ENCODE results near the gene BRF1. TPM values are rescaled to one million over a fixed set of nuclear protein-coding genes. Genes with fewer than 3 reads are reported as not detected.
A peak's percentile ranks its signal among the peaks of the same experiment; 100 is the strongest.

The BRF1 gene
- total RNA-seq, 2 donors from 2014 or later, result 31.3 to 34.5 TPM

DNA sequence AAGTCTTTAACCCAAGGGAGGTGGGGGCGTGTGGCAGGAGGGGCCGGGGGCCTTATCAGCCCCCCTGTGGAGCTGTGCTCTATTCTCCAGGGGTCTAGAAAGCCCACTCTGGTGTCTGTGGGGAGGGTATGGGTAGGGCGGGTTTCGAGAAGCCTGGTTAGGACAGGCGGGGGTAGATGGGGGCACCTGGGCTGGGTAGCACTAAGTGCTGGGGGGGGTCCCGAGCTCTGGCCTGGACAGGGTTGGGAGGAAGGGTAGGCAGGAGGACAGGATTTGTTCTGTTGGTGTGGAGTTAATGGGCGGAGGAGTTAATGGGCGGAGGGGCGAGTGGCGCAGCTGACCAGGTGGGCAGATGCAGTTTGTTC lies 15.8 kb upstream of the BRF1 start:
- no peak for DNase-seq

DNA sequence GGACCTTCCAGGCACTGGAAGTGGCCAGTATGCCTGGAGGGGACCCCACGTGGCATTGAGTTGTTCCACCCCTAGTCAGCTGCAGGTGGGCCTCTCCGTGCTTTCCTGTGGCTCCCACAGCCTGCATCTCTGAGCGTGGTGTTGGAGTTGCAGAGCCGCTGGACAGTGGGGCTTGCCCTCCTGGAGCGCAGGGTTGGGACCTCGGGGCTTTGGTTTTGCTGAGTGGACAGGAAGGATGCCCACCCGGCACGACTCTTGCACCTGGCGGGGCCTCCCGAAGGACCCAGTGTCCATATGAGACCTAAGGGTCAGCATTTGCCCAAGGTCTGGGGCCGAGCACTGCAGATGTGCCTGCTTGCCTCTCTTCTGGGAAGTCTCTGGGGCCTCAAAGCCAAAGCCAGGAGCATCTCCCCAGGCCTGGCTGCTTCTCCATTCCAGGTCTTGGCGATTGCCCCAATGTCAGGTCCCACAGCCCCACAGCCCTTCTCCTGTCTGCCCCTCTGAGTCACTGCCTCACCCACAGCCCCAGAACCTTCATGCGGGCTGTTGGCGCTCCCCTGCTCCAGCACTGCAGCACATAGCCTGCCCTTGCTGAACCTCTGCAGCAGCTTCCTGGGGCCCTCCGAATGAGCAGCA lies 15.3 kb upstream of the BRF1 start:
- H3K27ac Mint-ChIP-seq, result no peak overlapping the region
- DNase-seq, result no peak
- no peaks in the 10 kb centered on the region for H3K9me3 Mint-ChIP-seq

More for the DNA sequence above, 15.8 kb upstream of the BRF1 start:
- Mint-ChIP-seq H3K9me3 (no peaks in the 10 kb centered on the region), H3K27me3 (ENCODE audit: low read depth) (no peaks in the 10 kb centered on the region), H3K4me1 (ENCODE audit: low read depth) (peaks cover 43% of the 10 kb centered on the region), H3K4me3 (peak overlapping the region; percentile 93 to 95), H3K36me3 (ENCODE audit: insufficient read depth in 2 of 2) (no peaks in the 10 kb centered on the region), H3K27ac (no peak overlapping the region)
- no peak for ATAC-seq (replicated peaks in 1 of 2)

DNA sequence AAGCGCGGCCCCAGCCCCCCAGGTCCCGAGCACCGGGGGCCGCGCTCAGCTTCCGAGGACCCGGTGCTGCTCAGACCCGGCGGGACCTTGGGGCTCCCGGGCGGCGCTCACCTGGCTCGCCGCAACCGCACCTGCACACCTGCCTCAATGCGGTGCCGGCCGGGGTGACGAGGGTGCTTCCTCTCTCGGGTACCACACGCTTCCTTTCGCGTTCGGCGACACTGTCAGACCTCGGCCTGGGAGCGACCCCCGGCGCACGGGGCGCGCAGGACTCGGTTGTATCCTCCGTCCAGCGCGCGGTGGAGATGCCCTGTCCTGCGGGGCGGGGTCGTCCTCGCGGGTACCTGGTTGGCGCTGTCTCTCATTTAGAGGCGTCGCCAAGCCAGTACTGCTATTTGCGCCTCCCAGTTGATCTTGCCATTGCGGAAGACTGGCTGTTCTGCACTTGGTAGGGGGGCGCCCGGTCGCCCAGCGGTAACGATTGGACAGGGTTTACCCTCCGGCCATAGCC lies 14.5 kb upstream of the BRF1 start:
- ATAC-seq (replicated peaks in 1 of 2), result peak; percentile 7 to 16
- Mint-ChIP-seq H3K27me3 (ENCODE audit: low read depth) (no peaks in the 10 kb centered on the region), H3K4me1 (ENCODE audit: low read depth) (peaks cover 43% of the 10 kb centered on the region), H3K9me3 (no peaks in the 10 kb centered on the region), H3K27ac (peak overlapping the region; percentile 77), H3K4me3 (peak overlapping the region; percentile 93 to 95), H3K36me3 (ENCODE audit: insufficient read depth in 2 of 2) (no peaks in the 10 kb centered on the region)
- peak; percentile 44 to 48 for DNase-seq

More for the DNA sequence above, 15.3 kb upstream of the BRF1 start:
- Mint-ChIP-seq H3K4me1 (ENCODE audit: low read depth) (peaks cover 43% of the 10 kb centered on the region), H3K27me3 (ENCODE audit: low read depth) (no peaks in the 10 kb centered on the region), H3K36me3 (ENCODE audit: insufficient read depth in 2 of 2) (no peaks in the 10 kb centered on the region), H3K4me3 (peak overlapping the region; percentile 93 to 95)
- ATAC-seq (replicated peaks in 1 of 2), result no peak

DNA sequence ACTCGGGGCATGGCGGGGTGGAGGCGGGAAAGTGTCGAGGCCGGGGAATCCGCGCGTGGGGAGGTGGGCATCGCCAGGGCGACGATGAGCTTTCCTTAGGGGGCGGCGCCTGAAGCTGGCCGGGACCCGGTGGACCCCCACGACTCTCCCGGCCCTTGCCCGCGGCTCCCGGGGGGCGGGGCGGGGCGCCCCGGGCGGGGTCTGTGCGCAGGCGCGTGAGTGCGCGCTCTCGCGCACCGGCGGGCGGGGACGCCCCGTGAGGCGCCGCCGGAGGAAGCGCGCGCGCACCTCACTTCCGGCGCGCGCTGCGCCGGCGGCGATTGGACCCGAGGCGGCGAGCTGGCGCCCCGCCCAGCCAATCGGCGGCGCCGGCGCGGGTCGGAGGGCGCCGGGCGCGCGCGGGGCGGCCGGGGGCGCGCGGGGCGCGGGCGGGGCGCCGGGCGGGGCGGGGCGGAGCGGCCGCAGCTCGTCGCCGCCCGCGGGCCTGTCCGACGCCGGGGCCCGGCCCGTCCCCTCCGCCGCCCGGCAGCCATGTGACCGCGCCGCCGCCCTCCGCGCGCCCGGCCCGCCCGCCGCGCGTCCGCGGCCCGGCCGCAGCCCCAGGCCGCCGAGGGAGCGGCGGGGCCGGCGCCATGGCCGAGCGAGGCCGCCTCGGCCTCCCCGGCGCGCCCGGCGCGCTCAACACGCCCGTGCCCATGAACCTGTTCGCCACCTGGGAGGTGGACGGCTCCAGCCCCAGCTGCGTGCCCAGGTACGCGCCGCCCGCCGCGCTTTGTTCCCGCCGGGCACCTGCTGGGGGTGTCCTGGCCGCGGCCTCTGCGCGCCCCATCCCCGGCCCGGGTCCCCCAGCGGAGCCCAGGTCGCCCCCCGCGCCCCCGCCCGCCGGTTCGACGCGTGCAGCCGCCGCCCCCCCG lies 13.7 kb upstream of the BRF1 start, which contains the start of gene PACS2:
Gene PACS2, plus strand, starts transcription at position 462 of the 914 bp plus-strand sequence. Its CDS starts 171 bp downstream, at position 633.
- DNase-seq (peak; percentile 80 to 89), ATAC-seq (replicated peaks in 1 of 2) (peak; percentile 79 to 85)
- Mint-ChIP-seq H3K4me3 (peak within 1 kb of the TSS; percentile 93 to 95), H3K9me3 (no peaks in the 10 kb centered on the region), H3K27me3 (ENCODE audit: low read depth) (no peaks in the 10 kb centered on the region), H3K27ac (peak within 1 kb of the TSS; percentile 77), H3K4me1 (ENCODE audit: low read depth) (peaks cover 40% of the 10 kb centered on the region), H3K36me3 (ENCODE audit: insufficient read depth in 2 of 2) (no peaks in the 10 kb centered on the region)

DNA sequence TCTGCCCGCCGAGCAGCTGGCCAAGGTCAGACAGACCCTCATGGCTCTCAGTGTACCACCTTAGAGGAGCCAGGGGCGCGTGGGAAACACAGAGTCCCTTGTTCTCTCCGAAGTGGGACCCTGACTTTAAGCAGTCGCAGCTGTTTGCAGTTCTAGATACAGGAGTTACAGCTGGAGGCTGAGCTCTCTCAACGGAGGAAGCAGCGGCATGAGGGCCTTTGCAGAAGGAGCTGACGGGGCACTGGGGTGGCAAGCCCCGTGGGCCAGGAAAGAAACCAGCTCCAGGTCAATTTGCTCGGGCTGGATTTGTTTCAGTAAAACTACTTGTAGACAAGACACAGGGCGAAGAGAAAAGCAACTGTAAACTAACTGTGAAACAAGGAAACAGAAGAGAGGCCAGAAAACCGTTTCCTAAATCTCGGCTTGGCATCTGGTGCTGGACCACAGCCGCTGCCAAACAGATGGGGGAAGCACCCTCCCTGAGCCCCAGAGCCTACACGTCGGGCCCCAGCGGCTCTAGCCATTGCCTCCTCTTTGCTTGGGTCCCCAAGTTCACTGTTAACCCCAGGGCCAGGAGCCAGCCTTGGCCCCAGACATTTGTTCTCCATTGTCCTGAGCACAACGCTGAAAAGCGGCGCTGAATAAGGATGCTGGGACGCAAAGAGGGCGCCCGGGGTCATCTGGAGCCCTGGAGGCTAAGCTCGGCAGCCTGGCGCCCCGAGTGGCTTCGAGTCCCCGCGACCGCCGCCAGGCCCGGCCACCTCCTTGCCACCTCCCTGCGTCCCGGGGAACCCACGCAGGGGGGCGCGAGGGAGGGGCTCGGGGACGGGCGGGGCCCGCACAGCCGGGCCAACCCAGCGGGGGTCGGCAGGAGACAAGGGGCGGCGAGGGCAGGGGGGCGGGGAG lies 12.8 kb upstream of the BRF1 start:
- Mint-ChIP-seq H3K36me3 (ENCODE audit: insufficient read depth in 2 of 2) (no peaks in the 10 kb centered on the region), H3K4me1 (ENCODE audit: low read depth) (peaks cover 38% of the 10 kb centered on the region), H3K4me3 (peak overlapping the region; percentile 80 to 82), H3K27me3 (ENCODE audit: low read depth) (no peaks in the 10 kb centered on the region), H3K9me3 (no peaks in the 10 kb centered on the region), H3K27ac (peak overlapping the region; percentile 27)
- ATAC-seq (replicated peaks in 1 of 2), result peak; percentile 38 to 39
- DNase-seq, result peak; percentile 43 to 47

DNA sequence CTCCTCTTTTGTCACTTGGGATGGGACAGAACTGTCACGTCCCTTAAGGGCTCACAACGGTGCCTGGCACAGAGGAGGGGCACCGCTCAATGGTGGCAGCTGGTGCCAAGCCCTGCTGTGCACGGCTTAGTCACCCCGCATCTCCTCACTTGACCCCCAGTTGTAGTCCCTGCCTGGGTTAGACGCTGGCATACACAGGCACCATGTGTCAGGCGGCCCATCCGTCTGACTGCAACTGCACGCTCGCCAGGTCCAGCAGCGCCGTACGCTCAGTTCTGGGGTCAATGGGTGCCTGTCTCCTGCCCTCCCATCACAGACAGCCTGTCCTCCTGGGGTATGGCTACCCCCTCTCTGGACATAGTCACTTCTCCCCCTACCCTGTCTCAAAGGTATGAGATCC lies 12.2 kb upstream of the BRF1 start:
- DNase-seq, result no peak
- Mint-ChIP-seq H3K9me3 (no peaks in the 10 kb centered on the region), H3K4me1 (ENCODE audit: low read depth) (peaks cover 35% of the 10 kb centered on the region), H3K4me3 (peak overlapping the region; percentile 80 to 82), H3K27me3 (ENCODE audit: low read depth) (no peaks in the 10 kb centered on the region), H3K27ac (no peak overlapping the region), H3K36me3 (ENCODE audit: insufficient read depth in 2 of 2) (no peaks in the 10 kb centered on the region)
- ATAC-seq (replicated peaks in 1 of 2), result no peak

DNA sequence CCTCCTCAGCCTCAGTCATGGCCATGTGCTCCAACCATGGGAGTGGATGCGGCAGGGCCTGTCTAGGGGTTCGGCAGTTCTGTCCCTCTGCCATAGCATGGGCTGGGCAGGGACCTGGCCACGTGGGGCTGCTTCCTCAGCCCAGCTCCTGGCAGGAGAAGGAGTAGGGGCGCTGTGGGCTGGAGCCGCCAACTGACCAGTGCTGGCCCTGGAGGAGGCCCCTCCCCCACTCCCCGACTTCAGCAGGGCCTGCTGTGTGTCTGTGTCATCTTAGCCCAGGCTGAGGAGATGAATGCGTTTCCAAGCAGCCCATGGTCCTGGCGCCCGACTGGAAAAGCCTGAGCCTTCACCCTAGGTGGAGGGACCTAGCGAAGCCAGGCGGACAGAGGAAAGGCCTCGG lies 11.0 kb upstream of the BRF1 start:
- H3K9me3 Mint-ChIP-seq, result no peaks in the 10 kb centered on the region
- no peak for ATAC-seq (replicated peaks in 1 of 2)
- no peaks in the 10 kb centered on the region for H3K36me3 Mint-ChIP-seq (ENCODE audit: insufficient read depth in 2 of 2)

DNA sequence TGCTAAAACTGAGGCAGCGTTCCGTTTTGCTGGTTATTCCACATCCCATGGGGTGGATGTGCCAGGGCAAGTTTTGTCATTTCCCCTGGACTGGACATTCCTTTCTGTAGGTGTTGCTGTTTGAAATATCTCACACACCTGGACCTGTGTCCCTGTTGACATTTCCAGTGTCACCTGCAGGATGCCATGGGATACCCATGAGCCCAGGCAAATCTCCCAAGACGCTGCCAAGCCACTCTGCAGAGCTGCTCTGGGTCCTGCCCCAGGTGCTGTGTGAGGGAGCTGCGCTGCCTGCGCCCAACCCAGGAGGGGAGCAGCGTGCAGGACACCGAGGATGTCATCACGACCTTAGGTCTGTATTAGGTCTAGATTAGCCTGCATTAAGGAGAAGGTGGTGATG lies 8.6 kb upstream of the BRF1 start:
- H3K36me3 Mint-ChIP-seq (ENCODE audit: insufficient read depth in 2 of 2), result no peaks in the 10 kb centered on the region
- H3K4me3 Mint-ChIP-seq, result no peak overlapping the region
- peaks cover 32% of the 10 kb centered on the region for H3K4me1 Mint-ChIP-seq (ENCODE audit: low read depth)
- H3K9me3 Mint-ChIP-seq, result no peaks in the 10 kb centered on the region
- H3K27ac Mint-ChIP-seq, result no peak overlapping the region
- no peak for DNase-seq
- ATAC-seq (replicated peaks in 1 of 2), result no peak
- H3K27me3 Mint-ChIP-seq (ENCODE audit: low read depth), result no peaks in the 10 kb centered on the region

More for the DNA sequence above, 11.0 kb upstream of the BRF1 start:
- Mint-ChIP-seq H3K27me3 (ENCODE audit: low read depth) (no peaks in the 10 kb centered on the region), H3K27ac (no peak overlapping the region), H3K4me3 (no peak overlapping the region), H3K4me1 (ENCODE audit: low read depth) (peaks cover 34% of the 10 kb centered on the region)
- no peak for DNase-seq

DNA sequence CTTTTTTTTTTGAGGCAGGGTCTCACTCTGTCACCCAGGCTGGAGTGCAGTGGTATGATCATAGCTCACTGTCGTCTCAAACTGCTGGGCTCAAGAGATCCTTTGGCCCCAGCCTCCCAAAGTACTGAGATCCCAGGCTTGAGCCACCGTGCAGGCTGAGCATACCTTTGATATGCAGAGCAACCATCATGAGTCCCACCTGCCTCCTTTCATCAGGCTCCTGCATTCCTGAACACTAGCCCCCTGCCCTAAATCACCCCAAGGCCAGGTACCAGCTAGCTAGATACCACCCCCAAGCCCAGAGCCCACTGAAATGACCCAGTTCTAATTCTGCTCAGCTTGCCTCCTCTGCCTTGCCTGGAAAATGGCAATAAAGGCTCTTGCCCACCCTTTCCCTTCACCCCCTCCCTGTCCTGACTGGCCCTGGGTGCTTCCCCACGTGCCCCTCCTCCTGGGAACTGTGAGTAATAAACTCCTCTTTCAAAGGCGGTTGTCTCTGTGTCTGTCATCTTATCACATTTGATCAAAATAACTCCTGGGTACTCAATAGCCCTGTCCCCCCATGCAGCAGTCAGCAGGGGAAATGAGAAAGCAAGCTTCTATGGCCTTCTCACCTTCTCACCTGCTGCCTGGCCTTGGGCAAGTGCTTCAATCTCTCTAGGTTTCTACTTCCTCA lies 6.4 kb upstream of the BRF1 start:
- H3K27ac Mint-ChIP-seq, result no peak overlapping the region
- no peaks in the 10 kb centered on the region for H3K27me3 Mint-ChIP-seq (ENCODE audit: low read depth)
- H3K4me3 Mint-ChIP-seq, result no peak overlapping the region
- H3K36me3 Mint-ChIP-seq (ENCODE audit: insufficient read depth in 2 of 2), result no peaks in the 10 kb centered on the region
- H3K9me3 Mint-ChIP-seq, result no peaks in the 10 kb centered on the region
- DNase-seq (no peak), ATAC-seq (replicated peaks in 1 of 2) (no peak)
- peaks cover 29% of the 10 kb centered on the region for H3K4me1 Mint-ChIP-seq (ENCODE audit: low read depth)

DNA sequence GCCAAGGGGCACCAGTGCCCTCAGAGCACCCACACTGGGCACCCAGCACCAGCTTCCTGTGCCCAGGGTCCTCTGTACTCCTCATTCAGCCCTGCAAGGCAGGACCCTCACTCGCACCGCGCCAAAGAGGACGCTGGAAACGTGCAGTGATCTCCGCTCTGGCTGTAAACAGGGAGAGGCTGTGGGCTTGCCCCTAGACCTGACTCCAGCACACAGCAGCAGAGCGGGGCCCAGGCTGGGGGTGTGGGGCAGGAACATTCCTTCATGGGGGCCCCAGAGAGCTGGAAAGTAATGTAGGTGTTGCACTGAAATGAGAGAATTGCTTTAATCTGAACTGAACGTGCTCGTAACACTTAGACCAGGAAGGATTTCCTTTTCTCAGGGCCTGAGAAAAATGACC lies 5.0 kb upstream of the BRF1 start:
- peaks cover 34% of the 10 kb centered on the region for H3K4me1 Mint-ChIP-seq (ENCODE audit: low read depth)
- H3K27me3 Mint-ChIP-seq (ENCODE audit: low read depth), result no peaks in the 10 kb centered on the region
- DNase-seq (no peak), ATAC-seq (replicated peaks in 1 of 2) (no peak)
- no peak overlapping the region for H3K27ac Mint-ChIP-seq
- H3K36me3 Mint-ChIP-seq (ENCODE audit: insufficient read depth in 2 of 2), result no peaks in the 10 kb centered on the region
- H3K4me3 Mint-ChIP-seq, result no peak overlapping the region
- no peaks in the 10 kb centered on the region for H3K9me3 Mint-ChIP-seq

DNA sequence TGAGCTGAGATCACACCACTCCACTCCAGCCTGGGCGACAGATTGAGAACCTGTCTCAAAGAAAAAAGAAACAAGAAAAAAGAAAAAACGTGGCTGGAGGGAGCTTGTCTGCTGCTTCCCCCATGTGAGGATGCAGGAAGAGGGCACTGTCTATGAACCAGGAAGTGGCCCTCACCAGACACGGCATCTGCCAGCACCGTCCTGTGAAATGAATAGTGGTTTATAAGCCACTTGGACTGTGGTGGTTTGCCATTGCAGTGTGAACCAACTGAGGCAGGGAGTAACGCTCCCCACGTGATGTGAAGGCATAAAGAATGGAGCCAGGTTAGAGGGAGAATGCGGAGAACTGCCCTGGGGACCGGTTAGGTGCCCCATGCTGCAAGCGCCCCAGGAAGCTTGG lies 4.5 kb upstream of the BRF1 start:
- no peak for DNase-seq

DNA sequence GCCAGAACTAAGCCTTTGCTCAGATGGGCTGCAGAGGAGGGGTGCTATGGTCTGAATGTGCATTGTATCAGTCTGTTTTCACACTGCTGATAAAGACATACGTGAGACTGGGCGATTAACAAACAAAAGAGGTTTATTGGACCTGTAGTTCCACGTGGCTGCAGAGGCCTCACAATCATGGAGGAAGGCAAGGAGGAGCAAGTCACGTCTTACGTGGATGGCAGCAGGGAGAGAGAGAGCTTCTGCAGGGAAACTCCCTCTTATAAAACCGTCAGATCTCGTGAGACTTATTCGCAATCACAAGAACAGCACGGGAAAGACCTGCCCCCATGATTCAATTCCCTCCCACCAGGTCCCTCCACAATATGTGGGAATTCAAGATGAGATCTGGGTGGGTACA lies 3.8 kb upstream of the BRF1 start:
- H3K4me1 Mint-ChIP-seq (ENCODE audit: low read depth), result peaks cover 37% of the 10 kb centered on the region
- no peak overlapping the region for H3K4me3 Mint-ChIP-seq
- DNase-seq (no peak), ATAC-seq (replicated peaks in 1 of 2) (no peak)
- H3K27me3 Mint-ChIP-seq (ENCODE audit: low read depth), result no peaks in the 10 kb centered on the region
- H3K36me3 Mint-ChIP-seq (ENCODE audit: insufficient read depth in 2 of 2), result peaks cover 0 to 2% of the 10 kb centered on the region in 2 donors
- H3K9me3 Mint-ChIP-seq, result no peaks in the 10 kb centered on the region
- H3K27ac Mint-ChIP-seq, result no peak overlapping the region

More for the DNA sequence above, 4.5 kb upstream of the BRF1 start:
- Mint-ChIP-seq H3K4me1 (ENCODE audit: low read depth) (peaks cover 34% of the 10 kb centered on the region), H3K27me3 (ENCODE audit: low read depth) (no peaks in the 10 kb centered on the region), H3K4me3 (no peak overlapping the region), H3K36me3 (ENCODE audit: insufficient read depth in 2 of 2) (no peaks in the 10 kb centered on the region), H3K9me3 (no peaks in the 10 kb centered on the region), H3K27ac (peak overlapping the region; percentile 64)
- no peak for ATAC-seq (replicated peaks in 1 of 2)
